ENCODE results near the gene EPSTI1.
"Not testable (repeated sequence)": the region's sequence is repeated elsewhere in the genome, so short reads cannot be mapped to it uniquely, and the experiment has no call there.

The EPSTI1 gene

DNA sequence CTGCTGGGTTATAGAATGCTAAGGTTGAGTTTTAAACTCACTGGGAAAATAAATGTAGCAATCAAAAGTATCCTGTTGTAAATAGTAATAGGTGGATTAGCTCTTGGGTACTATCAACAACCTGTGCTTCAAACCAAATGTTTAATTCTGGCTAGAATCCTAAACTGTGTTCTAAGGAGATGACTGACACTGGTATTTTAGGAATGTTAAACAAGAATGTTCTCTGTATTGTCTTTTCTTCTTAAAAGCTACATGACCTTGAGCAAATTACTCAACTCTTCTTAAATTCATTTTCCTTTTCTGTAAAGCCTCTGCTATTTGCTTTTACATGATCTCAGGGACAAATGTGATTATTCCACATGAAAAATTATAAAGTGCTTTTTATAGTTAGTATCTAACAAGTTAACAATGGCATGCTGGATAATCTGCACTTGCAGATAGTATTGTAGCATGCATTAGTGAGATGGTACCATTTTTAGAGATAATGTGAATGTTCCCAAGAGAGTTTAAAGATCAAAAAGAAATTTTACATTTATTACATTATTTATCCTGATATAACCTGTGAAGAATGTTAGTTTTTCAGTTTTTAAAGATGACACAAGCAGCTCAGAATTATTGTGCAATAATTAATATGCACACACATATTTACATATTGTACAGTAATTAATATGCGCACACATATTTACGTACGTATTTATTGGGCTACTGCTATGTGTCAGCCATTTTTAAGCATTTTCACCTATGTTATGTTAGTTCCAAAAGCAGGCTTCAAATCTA lies 13.6 kb upstream of the EPSTI1 start:
- DNase-seq = no peak

DNA sequence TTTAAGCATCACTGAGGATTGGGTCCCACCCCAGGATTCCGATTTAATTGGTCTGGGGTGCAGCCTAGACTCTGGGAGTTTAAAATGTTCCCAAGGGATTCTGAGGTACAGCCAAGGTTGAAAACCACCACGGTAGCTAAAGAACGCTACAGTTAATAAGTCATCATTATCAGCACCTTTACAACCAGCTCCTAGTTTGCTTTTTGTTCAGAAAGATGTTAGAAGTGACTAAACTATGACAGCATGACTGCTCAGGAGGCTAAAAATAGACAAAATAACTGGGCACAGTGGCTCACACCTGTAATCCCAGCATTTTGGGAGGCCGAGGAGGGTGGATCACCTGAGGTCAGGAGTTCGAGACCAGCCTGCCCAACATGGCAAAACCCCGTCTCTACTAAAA lies 11.7 kb upstream of the EPSTI1 start:
- no peak for DNase-seq

DNA sequence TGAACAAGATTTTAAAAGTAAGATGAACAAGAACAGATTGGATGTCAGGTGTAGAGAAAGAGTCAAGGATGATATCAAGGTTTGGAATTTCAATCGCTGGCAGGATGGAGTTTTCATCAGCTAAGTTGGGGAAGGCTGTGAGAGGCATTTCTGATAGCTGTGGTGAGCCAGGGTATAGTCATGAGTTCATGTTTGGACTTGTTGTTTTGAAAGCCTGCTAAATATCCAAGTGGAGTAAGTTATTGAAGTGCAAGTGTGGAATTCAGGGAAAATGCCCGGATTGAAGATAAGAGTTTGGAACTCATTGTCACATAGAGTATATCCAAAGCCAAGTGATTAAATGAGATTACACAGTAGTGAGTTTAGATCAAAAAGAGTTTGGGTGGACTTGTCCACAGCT lies 11.0 kb upstream of the EPSTI1 start:
- no peak for DNase-seq

DNA sequence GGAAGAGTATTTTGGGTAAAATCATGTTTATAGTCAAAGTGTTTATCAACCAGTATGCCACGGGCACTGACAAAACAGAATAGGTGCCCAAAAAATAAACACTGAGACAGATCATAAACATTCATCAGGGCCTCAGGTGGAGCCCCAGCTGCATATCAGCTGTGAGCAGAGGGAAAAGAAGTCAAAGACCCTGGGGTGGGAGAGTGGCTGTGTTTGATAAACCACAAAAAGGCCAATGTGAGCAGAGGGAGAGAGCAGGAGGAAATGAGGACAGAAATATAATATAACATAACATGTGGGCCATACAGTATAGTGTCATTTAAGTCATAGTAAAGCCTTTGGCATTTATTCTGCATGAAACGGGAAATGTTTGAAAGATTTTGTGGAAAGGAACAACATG lies 10.0 kb upstream of the EPSTI1 start:
- DNase-seq = no peak

DNA sequence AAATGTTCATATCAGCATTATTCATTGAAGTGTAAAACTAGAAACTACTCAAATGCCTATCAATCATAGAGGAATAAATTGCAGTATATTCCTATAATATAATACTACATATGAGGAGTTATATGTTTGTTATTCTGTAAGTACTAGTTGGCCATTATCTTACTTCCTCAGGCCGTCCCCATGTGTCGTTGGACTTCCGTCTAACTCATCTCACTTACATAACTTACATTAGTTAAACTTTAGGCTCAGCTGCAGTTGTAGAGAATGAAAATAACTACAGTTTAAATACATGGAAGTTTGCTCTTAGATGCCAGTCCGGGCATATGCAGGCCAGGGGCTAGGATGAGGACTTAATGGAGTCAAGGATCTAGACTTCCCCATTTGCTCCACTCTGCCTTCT lies 8.6 kb upstream of the EPSTI1 start:
- DNase-seq = no peak

DNA sequence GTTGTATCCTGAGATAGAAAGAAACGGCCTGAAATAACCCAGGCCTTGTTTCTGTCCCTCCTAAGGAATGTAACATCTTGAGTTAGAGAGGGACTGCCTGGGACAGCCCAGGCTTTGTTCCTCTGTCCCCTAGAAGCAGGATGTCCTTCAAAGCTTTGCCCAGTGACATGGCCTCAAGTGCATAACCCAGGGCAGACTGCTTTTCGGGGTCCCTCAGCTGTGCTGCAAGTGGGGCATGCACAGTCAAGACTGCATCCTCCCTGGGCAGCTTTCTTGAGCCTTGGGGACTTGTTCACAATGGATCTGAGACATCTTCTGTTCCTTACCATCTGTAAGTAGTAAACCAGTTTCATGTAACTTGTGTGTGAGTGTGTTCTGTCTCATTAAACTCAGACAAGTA lies 7.5 kb upstream of the EPSTI1 start:
- no peak for DNase-seq

DNA sequence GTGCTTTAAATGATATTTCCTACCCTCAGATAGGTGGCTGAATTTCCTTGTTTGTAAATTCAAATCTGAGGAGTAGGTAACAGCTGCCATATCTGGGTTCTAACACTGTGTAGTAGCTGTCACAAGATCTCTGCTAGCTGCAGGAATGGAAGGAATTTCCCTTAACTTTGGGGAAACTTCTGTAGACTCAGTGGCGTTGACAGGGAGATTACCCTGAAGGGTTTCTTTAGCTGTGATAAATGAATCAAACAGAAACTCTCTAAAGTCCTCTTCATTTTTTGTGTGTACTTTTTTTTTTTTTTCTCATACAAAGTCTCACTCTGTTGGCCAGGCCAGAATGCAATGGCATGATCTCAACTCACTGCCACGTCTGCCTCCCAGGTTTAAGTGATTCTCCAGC lies 5.3 kb upstream of the EPSTI1 start:
- no peak for DNase-seq

DNA sequence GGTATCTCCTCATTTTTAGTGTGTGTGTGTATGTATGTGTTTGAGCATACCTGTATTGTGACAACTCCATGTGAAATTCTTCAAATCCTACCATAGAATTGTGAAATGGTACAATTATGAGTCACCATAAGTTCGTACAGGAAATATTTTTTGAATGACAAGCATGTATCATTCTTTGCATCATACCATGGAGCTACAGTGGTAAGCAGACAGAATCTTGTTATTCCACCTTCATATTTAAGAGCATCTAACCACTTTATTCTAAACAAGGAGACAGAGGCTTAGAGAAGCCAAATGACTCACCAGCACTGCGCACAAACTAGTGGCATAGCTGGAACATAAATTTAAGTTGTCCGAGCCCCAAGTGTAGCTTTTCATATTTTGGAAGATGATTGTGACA lies 4.5 kb upstream of the EPSTI1 start:
- DNase-seq = no peak

DNA sequence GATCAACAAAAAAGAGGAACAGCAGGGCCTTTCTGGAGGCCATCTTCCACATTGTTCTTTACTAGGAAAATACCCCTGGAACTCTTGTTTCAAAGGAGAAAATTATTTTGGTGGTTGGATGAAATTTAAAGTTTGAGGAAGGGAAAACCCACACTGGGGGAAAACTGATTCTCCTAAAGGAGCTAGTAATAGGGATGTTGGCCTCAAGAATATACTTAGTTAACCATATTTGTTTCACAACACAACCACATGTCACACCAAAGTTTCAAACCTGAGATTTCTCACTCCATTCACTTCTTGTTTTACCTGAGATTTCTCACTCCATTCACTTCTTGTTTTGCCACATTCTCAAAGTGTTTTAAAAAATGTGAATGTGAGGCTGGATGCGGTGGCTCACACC lies 2.8 kb upstream of the EPSTI1 start:
- DNase-seq = no peak

DNA sequence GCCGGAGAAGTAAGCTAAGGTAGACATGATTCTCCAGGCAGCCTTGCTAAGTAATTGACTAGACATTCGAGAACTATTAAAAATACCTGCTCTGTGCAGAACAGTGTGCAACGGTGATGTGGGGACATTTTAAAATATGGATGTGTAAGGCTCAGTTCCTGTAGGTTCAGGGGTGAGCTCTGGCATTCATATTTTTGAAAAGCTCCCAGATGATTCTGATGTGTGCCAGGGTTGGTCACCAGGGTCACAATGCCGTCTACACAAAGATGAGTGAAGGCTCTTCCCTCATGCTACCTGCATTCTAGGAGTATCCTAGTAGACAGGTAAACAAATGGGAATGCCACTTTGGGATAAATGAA lies 702 bp upstream of the EPSTI1 start:
- DNase-seq = no peak

DNA sequence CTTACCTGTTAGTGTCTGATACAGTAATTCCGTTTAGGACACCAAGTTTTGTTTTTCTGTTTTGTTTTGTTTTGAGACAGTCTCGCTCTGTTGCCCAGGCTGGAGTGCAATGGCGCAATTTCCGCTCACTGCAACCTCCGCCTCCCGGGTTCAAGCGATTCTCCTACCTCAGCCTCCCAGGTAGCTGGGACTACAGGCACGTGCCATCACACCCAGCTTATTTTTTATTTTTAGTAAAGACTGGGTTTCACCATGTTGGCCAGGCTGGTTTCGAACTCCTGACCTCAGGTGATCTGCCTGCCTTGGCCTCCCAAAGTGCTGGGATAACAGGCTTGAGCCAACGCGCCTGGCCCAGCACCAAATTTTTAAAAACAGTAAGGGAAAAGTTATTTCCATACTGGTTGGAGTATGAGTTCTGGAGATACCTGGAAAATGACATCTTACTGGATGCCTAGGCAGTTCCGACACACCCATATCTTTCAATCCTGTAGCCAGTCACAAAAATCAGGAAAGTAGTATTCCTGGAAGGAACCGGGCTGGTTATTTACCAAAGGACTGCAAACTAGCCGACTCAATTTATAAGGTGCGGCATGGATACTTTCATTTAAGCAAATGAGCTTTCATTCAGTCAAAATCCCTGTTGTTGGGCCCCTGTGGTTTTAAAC lies 676 bp downstream of the EPSTI1 start:
- not testable (repeated sequence) for DNase-seq

DNA sequence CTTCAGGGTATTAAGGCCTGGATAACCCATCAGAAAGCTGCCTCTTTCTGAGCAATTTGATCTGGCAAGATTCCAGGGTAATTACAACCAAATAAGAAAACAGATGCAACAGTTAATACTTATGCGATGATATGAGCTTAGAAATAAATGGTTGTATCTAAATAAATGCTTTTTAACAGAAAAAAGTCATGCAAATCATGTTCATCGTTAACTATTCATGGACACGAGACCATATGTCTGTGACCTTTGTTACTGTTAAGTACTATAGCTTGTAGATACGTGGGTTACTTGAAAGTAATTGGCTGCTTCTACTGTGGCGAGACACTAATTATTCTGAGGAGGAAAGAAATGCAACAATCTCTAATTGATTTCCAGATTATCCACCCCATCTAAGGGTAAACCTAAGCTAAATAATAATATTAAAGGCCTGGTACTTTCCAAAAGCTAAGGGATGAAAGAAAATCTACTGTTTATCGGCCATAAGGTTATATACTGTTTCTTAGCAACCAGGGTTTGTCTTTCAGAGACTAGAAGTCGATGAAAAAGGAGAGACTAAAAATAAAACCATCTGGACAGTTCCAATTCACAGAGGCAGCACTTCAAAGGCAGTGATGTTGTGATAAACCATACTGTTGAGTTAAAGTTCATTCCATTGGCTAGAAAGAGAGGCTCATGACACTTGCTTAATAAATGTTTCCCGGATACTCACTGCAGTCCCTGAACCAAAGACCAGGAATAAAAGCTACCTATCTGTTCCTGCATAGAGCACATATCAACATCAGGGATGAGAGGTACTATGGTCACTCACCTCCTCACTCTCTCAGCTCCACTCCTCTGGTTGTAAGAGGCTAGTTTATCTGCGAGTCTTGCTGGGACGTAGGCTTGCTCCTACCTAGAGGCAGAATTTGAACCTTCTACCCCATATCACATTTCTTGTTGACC lies 1.5 kb downstream of the EPSTI1 start:
- no peak for DNase-seq

DNA sequence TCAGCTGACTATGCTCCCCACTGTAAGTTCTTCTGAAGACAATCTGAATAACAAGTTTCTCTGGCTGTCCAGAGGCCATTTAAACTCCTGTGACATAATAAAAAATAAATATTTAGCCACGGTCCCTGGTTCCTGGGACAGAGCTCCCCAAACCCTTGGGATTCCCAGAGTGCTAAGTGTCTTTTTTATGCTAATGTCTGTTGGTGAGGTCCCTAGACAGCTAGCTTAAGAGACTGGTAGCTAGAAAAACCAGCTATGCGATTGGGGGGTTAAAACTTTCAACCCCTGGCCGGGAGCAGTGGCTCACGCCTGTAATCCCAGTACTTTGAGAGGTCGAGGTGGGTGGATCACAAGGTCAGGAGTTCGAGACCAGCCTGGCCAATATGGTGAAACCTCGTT lies 5.9 kb downstream of the EPSTI1 start:
- no peak for DNase-seq

DNA sequence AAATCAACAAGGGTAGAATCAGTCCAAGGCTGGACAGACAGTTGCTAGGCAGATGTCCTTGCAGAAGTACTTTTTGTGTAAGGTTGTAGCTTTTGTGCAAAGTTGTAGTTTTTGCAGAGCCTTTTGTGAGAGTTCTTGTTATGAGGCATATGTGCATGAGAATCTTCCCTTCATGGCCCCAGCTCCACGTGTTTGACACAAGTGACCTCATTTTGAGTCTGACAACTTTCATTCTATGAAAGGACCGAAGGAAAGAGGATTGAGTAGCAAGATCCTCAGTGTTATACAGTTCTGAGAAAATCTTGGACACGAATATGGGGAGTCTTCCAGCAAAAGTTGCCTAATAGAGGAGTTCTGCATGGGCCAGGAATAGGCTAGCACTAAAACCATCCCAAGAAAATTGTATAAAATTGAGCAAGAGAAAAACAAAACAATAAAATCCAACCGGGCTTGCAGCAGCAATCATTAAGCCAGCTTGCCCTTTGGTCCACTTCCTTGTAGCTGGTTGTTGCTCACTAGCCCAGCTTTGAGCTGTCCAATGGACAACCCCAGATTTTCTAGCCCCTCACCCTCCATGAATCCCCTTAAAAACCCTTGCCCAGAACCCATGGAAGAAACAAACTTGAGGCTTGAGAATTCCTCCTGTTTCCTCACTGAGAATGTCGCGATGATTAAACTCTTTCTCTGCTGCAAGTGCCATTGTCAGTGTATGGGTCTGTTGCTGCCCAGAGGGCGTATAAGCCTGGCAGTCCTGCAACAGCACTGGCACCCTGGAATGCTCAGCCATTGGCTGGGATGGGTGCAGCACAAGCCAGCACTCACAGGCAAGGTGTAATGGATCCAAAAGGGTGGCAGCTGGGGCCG lies 6.5 kb downstream of the EPSTI1 start:
- DNase-seq = no peak

DNA sequence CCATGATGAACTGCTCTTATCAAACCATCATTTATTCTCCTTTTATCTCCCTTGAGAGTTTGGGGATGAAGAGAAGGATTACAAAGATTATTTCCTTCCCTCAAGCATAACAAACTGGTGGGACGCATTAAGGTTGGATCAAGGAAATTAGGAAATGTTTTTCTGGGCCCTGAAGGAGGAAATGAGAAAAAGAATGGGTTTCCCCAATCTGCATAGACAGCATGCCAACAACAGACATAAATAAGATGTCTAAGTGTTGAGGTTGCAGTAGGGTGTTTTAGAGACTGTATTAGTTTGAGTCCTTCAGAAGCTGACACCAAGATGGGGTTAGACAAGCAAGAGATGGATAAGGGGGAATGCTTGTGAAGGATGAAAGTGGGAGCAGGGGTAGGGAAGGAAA lies 7.3 kb downstream of the EPSTI1 start:
- no peak for DNase-seq

DNA sequence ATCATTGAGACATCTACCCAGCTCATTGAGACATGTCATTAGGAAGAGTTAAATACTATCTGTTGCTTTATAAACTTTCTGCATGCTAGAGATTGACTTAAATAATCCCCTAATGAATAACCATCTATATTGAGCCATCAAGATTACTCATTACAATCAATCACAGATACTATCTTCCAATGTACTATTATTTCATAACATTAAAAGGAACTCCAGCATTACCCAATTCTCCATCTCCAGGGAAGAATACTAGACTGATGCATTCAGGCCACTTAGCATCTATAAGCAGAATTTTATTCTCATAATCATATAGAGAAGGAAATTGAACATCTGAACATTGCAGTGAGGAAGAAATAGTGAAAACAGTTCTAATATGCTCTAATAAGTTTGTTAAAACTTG lies 8.0 kb downstream of the EPSTI1 start:
- no peak for DNase-seq

DNA sequence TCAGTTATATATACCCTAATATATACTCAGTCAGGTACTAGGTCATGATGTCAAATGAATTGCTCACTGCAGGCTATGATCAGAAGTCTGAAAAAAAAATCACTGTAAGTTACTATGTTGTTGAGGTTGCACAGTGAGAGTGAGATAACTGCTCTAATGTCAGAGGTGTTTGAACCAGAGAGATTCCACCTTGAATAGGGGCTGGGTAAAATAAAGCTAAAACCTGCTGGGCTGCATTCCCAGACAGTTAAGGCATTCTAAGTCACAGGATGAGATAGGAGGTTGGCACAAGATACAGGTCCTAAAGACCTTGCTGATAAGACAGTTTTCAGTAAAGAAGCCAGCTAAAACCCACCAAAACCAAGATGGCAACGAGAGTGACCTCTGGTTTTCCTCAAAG lies 10.2 kb downstream of the EPSTI1 start:
- no peak for DNase-seq

DNA sequence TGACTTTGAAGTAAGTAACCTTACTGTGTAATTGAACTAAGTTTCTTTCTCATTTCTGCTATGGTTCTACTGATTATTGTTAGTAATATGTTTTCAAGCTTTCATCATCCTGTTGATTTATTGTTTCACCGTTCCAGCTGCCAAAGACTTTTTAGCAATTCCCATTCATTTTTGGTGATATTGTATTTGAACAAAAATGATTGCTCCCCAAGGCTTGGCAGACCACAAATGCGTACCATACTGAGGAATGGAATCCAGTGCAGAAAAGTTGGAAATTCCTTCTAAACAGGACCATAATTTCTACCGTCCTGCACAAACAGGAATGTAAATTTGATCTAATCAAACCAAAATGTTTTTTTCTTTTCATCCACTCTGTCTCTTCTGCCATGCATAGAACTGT lies 10.7 kb downstream of the EPSTI1 start:
- no peak for DNase-seq

DNA sequence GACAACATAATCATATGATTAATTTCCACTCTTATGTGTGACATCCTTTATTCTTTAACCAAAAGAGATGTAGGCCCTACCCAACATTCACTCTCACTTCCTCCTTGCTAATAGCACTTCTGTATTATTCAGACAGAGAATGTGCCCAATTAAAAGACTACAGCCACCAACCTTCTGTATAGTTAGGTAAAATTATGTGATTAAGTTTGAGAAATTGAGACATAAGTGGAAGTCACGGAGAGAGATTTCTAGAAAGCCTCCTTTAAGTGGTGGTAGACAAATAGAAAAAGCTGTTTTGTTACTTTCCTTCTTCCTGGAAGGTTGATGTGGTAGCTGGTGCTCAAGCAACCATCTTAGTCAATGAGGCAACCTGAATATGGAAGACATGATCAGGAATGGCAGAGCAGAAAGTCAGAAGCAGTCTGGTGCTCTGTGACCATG lies 14.8 kb downstream of the EPSTI1 start:
- DNase-seq = no peak

DNA sequence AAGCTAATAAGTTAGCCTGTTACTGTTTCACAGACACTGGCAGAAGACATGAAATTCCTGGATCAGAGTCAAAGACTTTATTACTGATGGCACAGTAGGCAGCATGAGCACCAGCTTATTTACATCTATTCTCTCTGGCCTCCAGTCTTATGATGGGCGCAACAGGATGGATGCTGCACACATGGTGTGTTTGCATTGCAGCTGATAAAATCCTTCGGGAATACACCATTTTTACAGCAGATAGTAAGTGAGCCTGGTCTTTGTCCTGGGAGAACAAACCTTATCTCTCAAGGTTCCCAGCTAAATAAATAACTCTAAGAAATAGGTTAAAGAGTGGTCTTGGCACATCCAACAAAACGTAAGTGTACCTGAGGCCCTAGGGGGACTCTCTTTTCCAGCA lies 16.0 kb downstream of the EPSTI1 start:
- DNase-seq = no peak

DNA sequence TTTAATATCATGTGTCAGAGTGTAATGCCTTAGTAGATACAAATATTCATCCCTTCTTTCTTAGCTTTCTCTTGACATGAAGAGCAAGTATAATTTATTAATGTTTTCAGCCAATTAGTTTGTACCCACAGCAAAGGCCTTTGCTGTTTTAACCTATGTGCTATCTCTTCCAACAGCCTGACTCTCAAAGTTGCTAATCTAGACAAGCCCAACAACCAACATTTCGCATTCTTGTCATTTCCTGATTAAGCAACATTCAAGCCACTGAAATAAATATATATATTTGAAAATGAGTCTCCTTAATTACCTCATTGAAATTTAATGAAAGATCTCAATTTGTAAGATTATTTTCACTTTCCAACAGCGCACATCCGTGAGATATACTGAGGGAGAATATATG lies 18.5 kb downstream of the EPSTI1 start:
- DNase-seq = no peak

DNA sequence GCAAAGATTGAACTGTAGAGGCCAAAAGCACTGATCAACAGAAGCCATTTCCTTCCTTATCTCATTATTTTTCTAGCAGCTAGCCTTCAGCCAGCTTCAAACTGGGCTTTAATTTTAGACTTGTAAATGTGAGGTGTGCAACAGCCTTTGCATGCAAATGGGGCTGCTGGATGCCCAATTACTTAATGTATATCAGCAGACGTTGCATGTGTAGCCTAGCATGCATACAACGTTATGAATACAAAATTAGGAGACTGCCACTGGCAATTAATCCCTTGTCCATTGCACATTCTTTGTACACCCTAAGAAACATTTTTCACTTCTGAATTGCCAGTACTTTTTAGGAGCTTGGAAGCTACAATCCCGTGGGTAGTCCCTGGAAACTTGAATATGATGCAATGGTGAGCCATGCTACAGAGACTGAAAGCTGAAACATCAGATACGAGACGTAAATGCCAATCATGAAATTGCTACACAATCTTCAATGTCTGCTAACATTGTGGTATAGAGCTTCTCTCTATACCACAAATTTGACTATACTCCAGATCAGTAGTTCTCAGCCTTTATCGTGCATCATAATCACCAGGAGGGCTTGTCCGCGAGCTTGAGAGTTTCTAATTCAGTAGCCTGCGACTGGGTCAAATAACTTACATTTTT lies 20.2 kb downstream of the EPSTI1 start:
- DNase-seq = no peak

Data from activated CD8-positive, alpha-beta memory T cell treated with anti-CD3 and anti-CD28 coated beads, Interleukin-2, amount 50 U/mL, for 48 hours (primary cell).